Body of pancreas (tissue), 4 donors: ENCODE measurements around the gene HYCC1.
"Not testable (repeated sequence)": the region's sequence is repeated elsewhere in the genome, so short reads cannot be mapped to it uniquely, and the experiment has no call there.

Experiments
- CTCF ChIP-seq, 7 experiments: fragments of 450-650 bp in 4 of 7; fragments of 200-600 bp in 3 of 7; sonication (generic) in 3 of 7; IDR thresholded peaks; one replicate each; pipeline ENCODE4 v1.5.1; 2016 to 2019; ENCODE audit warnings: antibody characterized with exemption in 7 of 7
- POLR2A ChIP-seq, 3 donors: fragments of 450-650 bp; IDR thresholded peaks; one replicate each; pipeline ENCODE4 v1.6.1; 2016; ENCODE audit warnings: antibody characterized with exemption in 3 of 3, mild to moderate bottlenecking in 2 of 3

- not testable (repeated sequence) for TF ChIP-seq CTCF, POLR2A (IDR thresholded peaks at IDR 0.05)
Observed at GRCh38 chr7:23045086-23045485, 31.2 kb upstream of the HYCC1 start.
